ENCODE data around the gene PRR18. TPM values are rescaled to one million over a fixed set of nuclear protein-coding genes. Genes with fewer than 3 reads are reported as not detected.
A peak's percentile ranks its signal among the peaks of the same experiment; 100 is the strongest.

Gene PRR18
- total and polyA plus RNA-seq, 2 of the 8 experiments (the other 6 are each of a cell fraction or from before 2014, with no cell fraction given): 0.08 to 0.19 TPM

DNA sequence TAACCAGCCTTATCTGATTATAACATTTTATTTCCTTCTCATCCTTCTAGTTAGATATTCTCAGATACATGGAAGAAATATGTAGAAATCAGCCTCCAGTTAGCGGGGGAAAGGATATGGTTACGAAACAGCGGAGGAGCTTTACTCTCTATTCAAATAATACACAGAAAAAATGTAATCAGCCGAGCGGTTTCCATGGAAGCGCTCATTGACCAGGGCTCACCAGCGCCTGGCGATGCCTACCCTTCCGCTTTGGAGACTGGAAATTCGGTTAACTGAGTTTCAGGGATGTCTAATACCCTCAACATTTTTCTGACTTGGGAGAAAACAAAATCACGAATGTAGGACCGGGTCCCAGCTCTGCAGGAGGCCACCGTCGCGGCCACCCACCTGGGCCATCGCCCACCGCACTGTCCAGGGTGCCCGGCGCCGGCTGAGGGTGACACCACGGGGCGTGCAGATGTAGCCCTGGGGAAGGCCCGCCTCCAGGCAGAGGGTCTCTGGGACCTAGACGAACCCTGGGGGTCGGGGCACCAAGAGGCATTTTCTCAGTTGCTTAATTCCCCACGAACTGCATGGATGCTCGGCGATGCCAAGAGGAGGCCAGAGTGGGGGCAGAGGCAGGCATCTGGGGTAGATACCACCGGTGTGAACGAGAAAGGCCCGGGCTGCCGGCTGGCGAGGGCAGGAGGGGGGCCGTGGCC is 1.7 kb downstream of the PRR18 start:
- WGBS, 2 experiments (ENCODE audit: extremely low coverage in 1 of 2, insufficient coverage in 1 of 2, insufficient read length in 1 of 2, insufficient replicate concordance in 2 of 2, low coverage in 1 of 2, low lambda C conversion rate in 2 of 2, missing lambda C conversion rate in 1 of 2): 90% methylated on average over 28 of the region's 34 CpGs; no CpG with 5 or more reads in 1 of the 2 experiments
- peaks cover 24 to 54% (median 48%) of the 10 kb centered on the region in 4 experiments for H3K27me3 ChIP-seq (replicated peaks in 1 of 4; ENCODE audit: control insufficient read depth in 3 of 4, extremely low read depth in 1 of 4, insufficient read depth in 3 of 4, low read length in 3 of 4)
- TF ChIP-seq GTF2F1 (IDR thresholded peaks at IDR 0.05; ENCODE audit: borderline replicate concordance, low read depth, low read length): no peak
- TF ChIP-seq ASH2L (IDR thresholded peaks at IDR 0.05; ENCODE audit: low read length): no peak
- TF ChIP-seq NANOG (IDR thresholded peaks at IDR 0.05; ENCODE audit: insufficient read depth, low read depth, low read length, poor library complexity, severe bottlenecking): no peak
- TF ChIP-seq CREB1 (IDR thresholded peaks at IDR 0.05): no peak
- no peak for TF ChIP-seq CEBPB (IDR thresholded peaks at IDR 0.05; ENCODE audit: low read depth, low read length)
- no peak for TF ChIP-seq SP4 (IDR thresholded peaks at IDR 0.05; ENCODE audit: low read length)
- no peak for TF ChIP-seq SAP30 (IDR thresholded peaks at IDR 0.05; ENCODE audit: insufficient read depth, insufficient replicate concordance, low read length)
- TF ChIP-seq POLR2AphosphoS5 (IDR thresholded peaks at IDR 0.05; ENCODE audit: low read depth, low read length): no peak
- TF ChIP-seq KDM1A (IDR thresholded peaks at IDR 0.05; ENCODE audit: borderline replicate concordance, low read length): no peak
- TF ChIP-seq BCL11A (IDR thresholded peaks at IDR 0.05; ENCODE audit: low read depth in 2 of 2, low read length in 2 of 2): no peak
- TF ChIP-seq TAF7 (optimal IDR thresholded peaks at IDR 0.05; ENCODE audit: borderline replicate concordance, low read depth, low read length): no peak
- TF ChIP-seq EP300 (IDR thresholded peaks at IDR 0.05; ENCODE audit: borderline replicate concordance in 1 of 2, low read depth in 2 of 2, low read length in 2 of 2): no peak

More for the DNA sequence above, 1.7 kb downstream of the PRR18 start:
- Histone ChIP-seq H3K4ac (replicated peaks; ENCODE audit: insufficient read length, low read depth, low read length) (no peak overlapping the region), H2BK20ac (ENCODE audit: low read length) (no peak overlapping the region), H2BK12ac (ENCODE audit: low read depth, low read length) (no peak overlapping the region), H3K23ac (ENCODE audit: insufficient read length) (no peak overlapping the region), H3K36me3 (ENCODE audit: control insufficient read depth in 2 of 4, insufficient read depth in 4 of 4, low read length in 3 of 4) (no peaks in the 10 kb centered on the region), H3K4me3 (ENCODE audit: extremely low read depth in 1 of 4, insufficient read depth in 2 of 4, low read depth in 3 of 4, low read length in 4 of 4) (peak overlapping the region in 1 of 4 experiments; percentile 60; a peak in 2 of 8 replicates), H3K4me1 (replicated peaks in 1 of 4; ENCODE audit: control insufficient read depth in 3 of 4, insufficient read depth in 4 of 4, low read length in 3 of 4) (peaks cover 0 to 10% (median 4%) of the 10 kb centered on the region in 4 experiments; a peak in 4 of 7 replicates), H4K20me1 (replicated peaks in 1 of 2; ENCODE audit: control insufficient read depth in 1 of 2, insufficient read depth in 2 of 2, low read length in 2 of 2) (peaks cover 0 to 3% of the 10 kb centered on the region in 2 experiments), H4K5ac (ENCODE audit: insufficient read length, low read depth, low read length) (no peak overlapping the region), H4K91ac (replicated peaks; ENCODE audit: insufficient read length, low read length) (no peak overlapping the region), H2BK15ac (ENCODE audit: low read length) (no peak overlapping the region), H3K9me3 (ENCODE audit: insufficient read depth in 2 of 2, low read depth in 1 of 2, low read length in 1 of 2) (no peaks in the 10 kb centered on the region; a peak in 1 of 4 replicates), H3K18ac (ENCODE audit: extremely low read depth, low read length) (no peak overlapping the region), H3K27ac (ENCODE audit: low read depth, low read length) (no peak overlapping the region), H2AFZ (ENCODE audit: low read length) (peak overlapping the region; percentile 36; the same call in 1 of the 2 replicates), H3K23me2 (ENCODE audit: low read depth, low read length) (peaks cover 7% of the 10 kb centered on the region; the same call in 1 of the 2 replicates), H3K14ac (ENCODE audit: insufficient read length) (no peak overlapping the region), H3K56ac (replicated peaks; ENCODE audit: insufficient read length, low read depth, low read length) (no peak overlapping the region), H2BK5ac (ENCODE audit: low read depth, low read length) (no peak overlapping the region), H3K79me1 (ENCODE audit: low read depth, low read length) (no peaks in the 10 kb centered on the region), H4K8ac (ENCODE audit: extremely low read depth, insufficient read depth, low read length) (no peak overlapping the region; the same call in none of the 2 replicates), H3K79me2 (ENCODE audit: control insufficient read depth in 1 of 2, insufficient read depth in 2 of 2, low read length in 2 of 2) (no peaks in the 10 kb centered on the region), H2AK5ac (ENCODE audit: low read depth, low read length) (no peak overlapping the region), H3K9ac (replicated peaks in 1 of 4; ENCODE audit: extremely low read depth in 1 of 4, low read depth in 3 of 4, low read length in 3 of 4) (no peak overlapping the region), H2BK120ac (replicated peaks; ENCODE audit: low read depth, low read length) (no peak overlapping the region), H3K4me2 (ENCODE audit: insufficient read depth in 1 of 2, low read depth in 2 of 2, low read length in 2 of 2) (peak overlapping the region; percentile 70 to 93; a peak in 3 of 4 replicates)
- POLR2A ChIA-PET (ENCODE audit: partially characterized antibody): interaction anchor here (1.3 to 1.7 kb wide), 2 partner anchors 25 to 75 kb away, joined by 3 to 5 read pairs; no protein-coding TSS in a partner anchor
- CTCF ChIA-PET (ENCODE audit: partially characterized antibody): interaction anchor here (0.8 to 8.2 kb wide), 10 partner anchors 12 to 100 kb away, joined by 3 to 120 read pairs (median 5); no protein-coding TSS in a partner anchor
- FAIRE-seq (no peak), DNase-seq (ENCODE audit: low read depth in 1 of 2, low spot score in 2 of 2) (no peak)

All from H1 (cell line).